CD4-positive, alpha-beta T cell treated with Interleukin-2 at 100 ng/mL for 4 hours (primary cell): Measurements from ENCODE around the gene NUP88.

Source experiments
- DNase-seq: peaks from one replicate; pipeline ENCODE4 v3.0.0-alpha.2; 2020; ENCODE audit warnings: low spot score

The NUP88 gene

GRCh38 chr17:5355421-5356129 lies 63.9 kb downstream of the NUP88 start:
- no peak for DNase-seq

- DNase-seq, result no peak
Observed at GRCh38 chr17:5354886-5355415, 64.5 kb downstream of the NUP88 start.

GRCh38 chr17:5354310-5354709 lies 65.2 kb downstream of the NUP88 start:
- DNase-seq, result no peak

GRCh38 chr17:5352681-5353289 lies 66.7 kb downstream of the NUP88 start:
- DNase-seq, result no peak

- no peak for DNase-seq
Observed at GRCh38 chr17:5344914-5345313, 74.5 kb downstream of the NUP88 start.
